Osteocyte (in vitro differentiated cells): Measurements from ENCODE around the gene DENND4C. TPM values are rescaled to one million over a fixed set of nuclear protein-coding genes. Genes with fewer than 3 reads are reported as not detected.
A peak's percentile ranks its signal among the peaks of the same experiment; 100 is the strongest.

Experiments used
- DNase-seq: peaks from one replicate; pipeline ENCODE4 v3.0.0; 2021; ENCODE audit warnings: mixed read lengths; ENCODE audit not compliant: unreplicated experiment; ENCODE audit errors: extremely low spot score
- H3K27ac Mint-ChIP-seq: one replicate; pipeline ENCODE4 v1.8.0; 2021; ENCODE audit warnings: mild to moderate bottlenecking, mixed read lengths; ENCODE audit not compliant: unreplicated experiment
- H3K27me3 Mint-ChIP-seq: one replicate; pipeline ENCODE4 v1.8.0; 2021; ENCODE audit warnings: mixed read lengths; ENCODE audit not compliant: unreplicated experiment
- H3K36me3 Mint-ChIP-seq: one replicate; pipeline ENCODE4 v1.8.0; 2021; ENCODE audit warnings: mixed read lengths; ENCODE audit not compliant: unreplicated experiment
- H3K4me1 Mint-ChIP-seq: one replicate; pipeline ENCODE4 v1.8.0; 2021; ENCODE audit warnings: mixed read lengths; ENCODE audit not compliant: unreplicated experiment
- H3K4me3 Mint-ChIP-seq: one replicate; pipeline ENCODE4 v1.8.0; 2021; ENCODE audit warnings: mild to moderate bottlenecking, moderate library complexity, mixed read lengths; ENCODE audit not compliant: unreplicated experiment
- H3K9me3 Mint-ChIP-seq: one replicate; pipeline ENCODE4 v1.8.0; 2021; ENCODE audit warnings: mixed read lengths; ENCODE audit not compliant: unreplicated experiment
- total RNA-seq: library from RNA; stranded (reverse); gene quantifications from 2 replicates; pipeline ENCODE4 v1.2.1, GENCODE V29; 2021
- TF ChIP-seq, protein P1 (sequence below): fragments of 200-600 bp; sonication (generic); IDR thresholded peaks from 2 replicates; pipeline ENCODE4 v1.5.0; 2021; ENCODE audit warnings: antibody characterized with exemption, mild to moderate bottlenecking, moderate library complexity

The DENND4C gene
- total RNA-seq, 1 donor from 2014 or later: 41.3 TPM

DNA sequence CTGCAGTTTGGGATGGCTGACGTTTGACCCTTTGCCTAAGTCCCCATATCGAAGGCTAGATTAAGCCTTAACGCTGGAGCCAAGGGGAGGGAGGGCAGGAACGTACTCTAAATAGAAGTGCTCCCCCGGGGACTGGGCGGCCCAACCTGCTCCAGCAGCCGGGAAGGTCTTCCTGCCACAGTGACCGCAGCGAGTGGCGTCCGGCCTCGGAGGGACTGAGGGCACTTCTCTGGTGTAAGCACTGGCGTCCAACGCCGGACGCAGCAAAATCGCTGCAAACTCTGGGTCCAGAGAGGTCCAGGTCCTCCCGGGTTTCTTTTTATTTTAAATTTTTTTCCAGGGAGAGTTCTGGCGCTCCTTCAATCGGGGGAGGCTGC lies 177.8 kb downstream of the DENND4C start:
- Mint-ChIP-seq H3K4me1 (peaks cover 13% of the 10 kb centered on the region), H3K27me3 (peaks cover 4% of the 10 kb centered on the region)
- no peak for DNase-seq

DNA sequence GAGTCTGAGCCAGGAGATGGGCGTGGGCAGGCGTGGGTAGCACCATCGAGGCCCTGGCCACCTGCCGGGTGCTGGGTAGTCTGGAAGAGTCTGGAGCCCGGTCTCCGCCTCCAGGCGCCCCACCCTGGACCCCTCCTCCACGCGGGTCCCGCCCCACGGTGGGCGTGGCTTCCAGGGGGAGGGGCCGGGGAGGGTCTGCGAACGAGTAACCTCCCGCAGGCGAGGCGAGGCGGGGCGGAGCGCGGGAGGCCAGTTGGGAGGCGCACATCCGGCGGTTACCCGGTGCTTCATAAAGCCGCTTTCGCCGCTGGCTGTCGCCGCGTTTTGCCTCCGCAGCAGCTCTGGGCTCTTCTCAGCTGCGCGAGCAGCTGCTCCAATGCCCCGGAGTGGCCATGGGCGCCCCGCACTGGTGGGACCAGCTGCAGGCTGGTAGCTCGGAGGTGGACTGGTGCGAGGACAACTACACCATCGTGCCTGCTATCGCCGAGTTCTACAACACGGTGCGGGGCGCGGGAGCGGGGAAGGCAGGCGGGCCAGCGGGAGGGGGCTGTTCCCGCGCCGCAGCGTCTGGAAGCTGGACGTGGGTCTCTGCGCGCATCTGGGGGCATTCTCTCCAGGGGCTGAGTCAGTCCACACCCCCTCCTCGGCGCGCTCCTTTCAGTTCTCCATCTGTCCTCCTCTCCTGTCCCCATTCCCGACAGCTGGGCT lies 178.4 kb downstream of the DENND4C start, which contains the start of gene ACER2:
ACER2 (plus strand) TSS at position 317 of the 708 bp plus-strand sequence; CDS start at position 393, 76 bp downstream.
- TF ChIP-seq, protein P1, sequence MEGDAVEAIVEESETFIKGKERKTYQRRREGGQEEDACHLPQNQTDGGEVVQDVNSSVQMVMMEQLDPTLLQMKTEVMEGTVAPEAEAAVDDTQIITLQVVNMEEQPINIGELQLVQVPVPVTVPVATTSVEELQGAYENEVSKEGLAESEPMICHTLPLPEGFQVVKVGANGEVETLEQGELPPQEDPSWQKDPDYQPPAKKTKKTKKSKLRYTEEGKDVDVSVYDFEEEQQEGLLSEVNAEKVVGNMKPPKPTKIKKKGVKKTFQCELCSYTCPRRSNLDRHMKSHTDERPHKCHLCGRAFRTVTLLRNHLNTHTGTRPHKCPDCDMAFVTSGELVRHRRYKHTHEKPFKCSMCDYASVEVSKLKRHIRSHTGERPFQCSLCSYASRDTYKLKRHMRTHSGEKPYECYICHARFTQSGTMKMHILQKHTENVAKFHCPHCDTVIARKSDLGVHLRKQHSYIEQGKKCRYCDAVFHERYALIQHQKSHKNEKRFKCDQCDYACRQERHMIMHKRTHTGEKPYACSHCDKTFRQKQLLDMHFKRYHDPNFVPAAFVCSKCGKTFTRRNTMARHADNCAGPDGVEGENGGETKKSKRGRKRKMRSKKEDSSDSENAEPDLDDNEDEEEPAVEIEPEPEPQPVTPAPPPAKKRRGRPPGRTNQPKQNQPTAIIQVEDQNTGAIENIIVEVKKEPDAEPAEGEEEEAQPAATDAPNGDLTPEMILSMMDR: peak; percentile 41
- H3K36me3 Mint-ChIP-seq: no peaks in the 10 kb centered on the region
- H3K4me1 Mint-ChIP-seq: peaks cover 13% of the 10 kb centered on the region

More for the DNA sequence above, 177.8 kb downstream of the DENND4C start:
- peak overlapping the region; percentile 90 for H3K4me3 Mint-ChIP-seq
- H3K9me3 Mint-ChIP-seq: peaks cover 9% of the 10 kb centered on the region
- no peaks in the 10 kb centered on the region for H3K36me3 Mint-ChIP-seq
- TF ChIP-seq, protein P1: no peak
- peak overlapping the region; percentile 50 for H3K27ac Mint-ChIP-seq

DNA sequence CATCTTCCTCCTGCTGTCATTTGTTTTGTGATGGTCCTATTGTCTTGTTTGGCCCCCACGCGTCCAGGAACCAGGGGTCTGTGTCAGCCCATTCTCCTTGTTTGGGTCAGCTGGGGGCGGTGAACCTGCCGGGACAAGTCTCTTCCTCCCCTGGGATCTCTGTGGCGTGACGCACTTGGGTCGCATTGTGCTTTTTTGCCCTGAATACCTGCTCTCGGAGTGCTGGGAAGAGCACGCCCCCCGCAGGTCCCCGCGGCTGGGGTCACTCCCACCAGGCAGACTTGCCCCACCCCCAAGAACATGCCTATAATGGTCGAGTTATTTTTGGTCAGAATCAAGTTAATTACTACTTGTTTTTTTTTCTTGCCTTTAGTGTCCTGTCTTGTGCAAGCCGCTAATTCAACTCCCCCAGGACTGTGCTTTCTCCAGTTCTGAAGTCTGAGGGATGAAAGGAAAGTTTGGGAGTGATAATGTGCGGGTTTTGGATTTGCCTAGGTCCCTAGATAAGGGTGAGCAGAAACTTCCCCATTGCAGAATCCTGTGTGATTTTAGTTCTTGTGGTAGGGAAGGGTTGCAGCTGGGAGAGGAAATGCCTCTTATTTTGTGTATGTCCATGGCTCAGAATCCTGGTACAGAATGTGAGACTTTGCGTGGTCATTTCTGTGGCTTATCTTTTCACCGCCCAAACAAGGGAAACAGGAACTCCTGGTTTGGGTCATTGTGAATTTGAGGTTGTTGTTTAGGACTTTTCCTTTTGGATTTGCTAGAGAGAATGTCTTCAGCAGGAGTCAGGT lies 179.1 kb downstream of the DENND4C start:
- no peaks in the 10 kb centered on the region for H3K9me3 Mint-ChIP-seq
- TF ChIP-seq, protein P1: no peak
- peaks cover 13% of the 10 kb centered on the region for H3K4me1 Mint-ChIP-seq
- H3K27me3 Mint-ChIP-seq: peaks cover 4% of the 10 kb centered on the region
- peak overlapping the region; percentile 90 for H3K4me3 Mint-ChIP-seq
- no peak for DNase-seq
- H3K27ac Mint-ChIP-seq: peak overlapping the region; percentile 52
- no peaks in the 10 kb centered on the region for H3K36me3 Mint-ChIP-seq

More for the DNA sequence above, 178.4 kb downstream of the DENND4C start, which contains the start of gene ACER2:
- Mint-ChIP-seq H3K27ac (peak within 1 kb of the TSS; percentile 52), H3K27me3 (peaks cover 4% of the 10 kb centered on the region), H3K4me3 (peak within 1 kb of the TSS; percentile 90), H3K9me3 (peaks cover 4% of the 10 kb centered on the region)
- peak; percentile 96 for DNase-seq

DNA sequence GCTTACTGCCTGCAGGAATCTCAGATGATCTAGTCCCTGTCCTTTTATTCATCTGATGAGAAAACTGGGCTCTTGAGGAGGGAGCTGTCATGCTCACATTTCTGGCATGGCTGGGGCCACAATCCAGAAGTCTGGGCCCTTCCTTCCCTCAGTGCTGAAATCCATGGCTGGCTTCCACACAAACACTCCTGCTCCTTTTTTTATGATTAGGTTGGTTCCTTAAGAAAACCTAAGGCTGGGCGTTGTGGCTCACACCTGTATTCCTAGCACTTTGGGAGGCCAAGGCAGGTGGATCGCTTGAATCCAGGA lies 179.7 kb downstream of the DENND4C start:
- Mint-ChIP-seq H3K9me3 (no peaks in the 10 kb centered on the region), H3K27me3 (peaks cover 4% of the 10 kb centered on the region), H3K27ac (no peak overlapping the region), H3K4me3 (peak overlapping the region; percentile 90), H3K4me1 (peaks cover 13% of the 10 kb centered on the region), H3K36me3 (no peaks in the 10 kb centered on the region)
- TF ChIP-seq, protein P1: no peak
- DNase-seq: no peak

DNA sequence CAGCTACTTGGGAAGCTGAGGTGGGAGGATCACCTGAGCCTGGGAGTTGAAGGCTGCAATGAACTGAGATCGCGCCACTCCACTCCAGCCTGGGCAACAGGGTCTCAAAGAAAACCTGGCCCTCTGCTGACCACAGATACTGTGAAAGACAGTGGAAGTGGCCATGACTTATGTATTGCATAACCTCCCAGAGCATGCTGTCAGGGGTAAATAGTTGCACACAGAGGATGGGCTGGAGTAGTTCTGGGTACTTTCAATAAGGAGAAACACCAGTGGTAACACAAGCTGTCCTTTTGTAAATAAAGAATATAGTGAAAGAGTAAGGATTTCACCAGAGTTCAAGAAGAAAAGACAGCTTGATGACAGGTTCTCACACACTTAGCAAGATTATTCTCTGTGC lies 180.1 kb downstream of the DENND4C start:
- DNase-seq: no peak
- Mint-ChIP-seq H3K4me3 (no peak overlapping the region), H3K27ac (no peak overlapping the region), H3K9me3 (no peaks in the 10 kb centered on the region), H3K27me3 (peaks cover 4% of the 10 kb centered on the region), H3K4me1 (peaks cover 13% of the 10 kb centered on the region), H3K36me3 (no peaks in the 10 kb centered on the region)
- TF ChIP-seq, protein P1: no peak
